ENCODE data around the gene PPIL1.

DNA sequence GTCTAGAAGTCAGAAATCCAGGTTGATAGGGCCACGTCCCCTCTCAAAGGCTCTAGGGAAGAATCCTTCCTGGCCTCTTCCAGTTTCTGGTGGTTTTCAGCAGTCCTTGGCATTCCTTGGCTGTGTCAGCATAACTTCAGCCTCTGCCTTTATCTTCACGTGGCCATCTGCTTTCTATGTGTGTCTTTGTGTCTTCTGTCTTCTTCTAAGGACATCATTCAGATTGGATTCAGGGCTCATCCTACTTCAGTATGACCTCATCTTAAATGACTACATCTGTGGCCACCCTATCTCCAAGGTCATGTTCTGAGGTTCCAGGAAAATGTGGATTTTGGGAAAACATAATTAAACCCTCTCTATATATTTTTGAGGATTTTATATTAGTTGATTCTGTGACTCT is 34.1 kb upstream of the PPIL1 start:
- TF ChIP-seq, protein P1, sequence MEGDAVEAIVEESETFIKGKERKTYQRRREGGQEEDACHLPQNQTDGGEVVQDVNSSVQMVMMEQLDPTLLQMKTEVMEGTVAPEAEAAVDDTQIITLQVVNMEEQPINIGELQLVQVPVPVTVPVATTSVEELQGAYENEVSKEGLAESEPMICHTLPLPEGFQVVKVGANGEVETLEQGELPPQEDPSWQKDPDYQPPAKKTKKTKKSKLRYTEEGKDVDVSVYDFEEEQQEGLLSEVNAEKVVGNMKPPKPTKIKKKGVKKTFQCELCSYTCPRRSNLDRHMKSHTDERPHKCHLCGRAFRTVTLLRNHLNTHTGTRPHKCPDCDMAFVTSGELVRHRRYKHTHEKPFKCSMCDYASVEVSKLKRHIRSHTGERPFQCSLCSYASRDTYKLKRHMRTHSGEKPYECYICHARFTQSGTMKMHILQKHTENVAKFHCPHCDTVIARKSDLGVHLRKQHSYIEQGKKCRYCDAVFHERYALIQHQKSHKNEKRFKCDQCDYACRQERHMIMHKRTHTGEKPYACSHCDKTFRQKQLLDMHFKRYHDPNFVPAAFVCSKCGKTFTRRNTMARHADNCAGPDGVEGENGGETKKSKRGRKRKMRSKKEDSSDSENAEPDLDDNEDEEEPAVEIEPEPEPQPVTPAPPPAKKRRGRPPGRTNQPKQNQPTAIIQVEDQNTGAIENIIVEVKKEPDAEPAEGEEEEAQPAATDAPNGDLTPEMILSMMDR (IDR thresholded peaks at IDR 0.05; ENCODE audit: low read depth, low read length, missing input control) = no peak
- no peak for TF ChIP-seq NR2F2 (IDR thresholded peaks at IDR 0.05)
- TF ChIP-seq SP1 (IDR thresholded peaks at IDR 0.05) = no peak
- TF ChIP-seq, protein P2, sequence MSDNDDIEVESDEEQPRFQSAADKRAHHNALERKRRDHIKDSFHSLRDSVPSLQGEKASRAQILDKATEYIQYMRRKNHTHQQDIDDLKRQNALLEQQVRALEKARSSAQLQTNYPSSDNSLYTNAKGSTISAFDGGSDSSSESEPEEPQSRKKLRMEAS (IDR thresholded peaks at IDR 0.05) = no peak

All from liver (tissue), 3 donors.